SK-MEL-5 (cell line): ENCODE results near the gene LCNL1. TPM values are rescaled to one million over a fixed set of nuclear protein-coding genes. Genes with fewer than 3 reads are reported as not detected.

Experiments
- DNase-seq: peaks from one replicate; pipeline ENCODE4 v3.0.0-alpha.2; 2016; ENCODE audit warnings: low read depth, low spot score
- in situ Hi-C: cut with HindIII; loops from 2 replicates; pipeline ENCODE4 v1.10.0; 2016; ENCODE audit warnings: low sequenced_read_pairs, high pct_unique_total_duplicates, low pct_unique_long_range_greater_than_20kb
- total RNA-seq: library from RNA; depleted of rRNA; stranded (reverse); fragments of >200 nt; shearing (Covaris generic); gene quantifications from 2 replicates; pipeline ENCODE4 v1.2.3, GENCODE V29; 2014

The LCNL1 gene
- total RNA-seq, 1 experiment from 2014 or later: not detected

DNA sequence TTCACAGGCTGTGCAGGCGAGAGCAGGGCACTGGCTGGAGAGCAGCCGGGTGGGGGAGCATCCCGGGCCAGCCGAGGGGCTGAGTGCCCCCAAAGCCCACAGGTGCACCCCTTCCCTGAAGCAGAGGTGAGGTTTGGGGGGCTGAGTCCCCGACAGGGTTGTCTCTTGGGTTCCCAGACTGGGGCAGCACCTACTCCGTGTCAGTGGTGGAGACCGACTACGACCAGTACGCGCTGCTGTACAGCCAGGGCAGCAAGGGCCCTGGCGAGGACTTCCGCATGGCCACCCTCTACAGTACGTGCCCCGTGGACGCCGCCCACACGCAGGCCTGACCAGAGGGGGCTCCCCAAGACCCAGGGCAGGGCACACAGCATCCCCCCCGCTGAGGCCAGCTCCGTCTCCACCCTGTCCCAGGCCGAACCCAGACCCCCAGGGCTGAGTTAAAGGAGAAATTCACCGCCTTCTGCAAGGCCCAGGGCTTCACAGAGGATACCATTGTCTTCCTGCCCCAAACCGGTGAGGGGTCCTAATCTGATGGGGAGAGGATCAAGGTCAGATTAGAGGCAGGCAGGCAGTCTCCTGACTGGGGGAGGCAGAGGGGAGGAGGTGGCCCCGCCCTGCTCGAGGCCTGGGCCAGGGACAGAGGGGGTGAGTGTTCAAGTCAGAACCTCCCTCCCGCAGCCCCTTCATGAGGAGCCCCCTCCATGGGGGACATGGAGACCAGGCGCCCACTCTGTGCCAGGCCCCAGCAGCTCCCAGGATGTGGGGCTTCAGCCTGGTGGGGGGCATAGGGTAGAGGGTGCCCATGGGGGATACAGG is 2.8 kb upstream of the LCNL1 start:
- no peak for DNase-seq
- in situ Hi-C loops: no loop called here

DNA sequence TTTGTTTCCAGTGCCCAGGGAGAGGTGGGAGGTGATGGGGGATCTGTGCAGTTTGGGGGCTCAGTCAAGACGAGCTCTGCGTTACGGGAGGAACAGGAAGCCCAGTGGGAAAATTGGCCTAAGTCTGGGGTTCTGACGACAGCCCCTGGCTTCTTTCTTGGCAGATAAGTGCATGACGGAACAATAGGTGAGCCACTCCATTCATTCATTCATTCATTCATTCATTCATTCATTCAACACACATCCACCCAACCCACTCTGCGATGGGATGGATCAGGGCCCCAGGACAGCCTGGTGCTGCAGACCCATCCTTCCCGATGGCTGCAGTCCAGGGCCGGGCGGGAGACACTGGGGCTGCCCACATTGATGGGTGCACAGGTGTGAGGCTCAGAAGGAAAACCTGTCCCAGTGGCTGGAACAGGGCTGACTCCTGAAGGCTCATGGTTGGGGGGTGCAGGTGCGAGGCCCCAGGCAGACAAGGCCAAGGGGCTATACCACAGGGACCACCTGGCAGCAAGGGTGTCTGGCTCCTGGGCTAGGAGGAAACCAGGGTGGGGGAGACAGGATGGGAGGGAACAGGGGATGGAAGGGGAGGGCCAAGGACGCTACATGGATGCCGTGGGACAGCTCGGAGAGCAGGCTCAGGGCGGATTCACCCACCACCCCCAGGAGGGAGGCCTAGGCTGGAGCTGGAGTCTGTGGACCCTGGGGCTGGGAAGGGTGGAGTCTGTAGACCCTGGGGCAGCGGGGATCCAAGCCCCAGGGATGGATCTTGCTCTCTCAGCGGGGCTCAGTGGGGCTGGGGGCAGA is 1.9 kb upstream of the LCNL1 start:
- no peak for DNase-seq
- in situ Hi-C loops: no loop called here

DNA sequence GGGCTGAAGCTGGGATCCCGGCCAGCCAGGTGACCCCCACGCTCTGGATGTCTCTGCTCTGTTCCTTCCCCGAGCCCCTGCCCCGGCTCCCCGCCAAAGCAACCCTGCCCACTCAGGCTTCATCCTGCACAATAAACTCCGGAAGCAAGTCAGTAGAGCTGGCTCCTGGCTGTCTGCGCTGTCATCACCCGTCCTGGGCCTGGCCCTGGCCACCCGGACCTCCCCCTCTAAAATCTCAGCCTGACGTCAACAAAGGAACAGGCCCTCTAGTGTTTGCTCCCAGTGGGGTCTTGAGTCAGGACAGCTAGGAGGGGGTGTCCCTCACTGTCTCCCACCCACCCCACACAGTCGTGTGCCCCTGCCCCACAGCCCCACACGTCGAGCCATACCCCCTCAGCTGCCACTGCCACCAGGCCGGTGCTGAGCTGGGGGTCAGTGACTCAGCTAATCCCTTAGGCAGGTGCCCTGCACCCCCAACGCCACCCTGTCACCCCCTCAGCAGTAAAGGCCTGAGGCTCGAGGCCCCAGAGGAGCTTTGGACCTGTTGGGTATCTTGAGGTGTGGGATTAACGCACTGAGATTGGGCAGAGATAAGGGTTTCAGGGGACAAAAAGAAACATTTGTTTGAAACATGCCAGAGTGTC is 1.1 kb upstream of the LCNL1 start:
- DNase-seq: no peak
- in situ Hi-C loops: no loop called here

DNA sequence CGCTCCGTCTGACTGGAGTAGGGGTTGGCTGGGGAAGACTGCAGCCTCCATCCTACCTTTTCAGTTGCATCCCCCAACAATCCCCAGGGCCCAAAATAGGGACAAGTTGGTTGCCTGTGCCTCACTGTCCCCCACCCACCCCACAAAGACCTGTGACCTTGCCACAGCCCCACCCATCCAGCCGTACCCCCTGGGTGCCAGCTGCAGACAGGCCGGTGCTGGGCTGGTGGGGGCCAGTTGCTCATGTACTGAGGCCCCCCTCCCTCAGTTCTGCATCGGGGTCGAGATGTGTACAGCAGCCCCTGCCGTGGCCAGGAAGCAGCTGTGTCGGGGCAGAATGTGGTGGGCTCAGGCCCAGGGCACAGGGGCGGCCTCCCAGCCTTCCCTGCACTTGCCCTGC is 374 bp downstream of the LCNL1 start:
- in situ Hi-C loops: no loop called here
- no peak for DNase-seq

DNA sequence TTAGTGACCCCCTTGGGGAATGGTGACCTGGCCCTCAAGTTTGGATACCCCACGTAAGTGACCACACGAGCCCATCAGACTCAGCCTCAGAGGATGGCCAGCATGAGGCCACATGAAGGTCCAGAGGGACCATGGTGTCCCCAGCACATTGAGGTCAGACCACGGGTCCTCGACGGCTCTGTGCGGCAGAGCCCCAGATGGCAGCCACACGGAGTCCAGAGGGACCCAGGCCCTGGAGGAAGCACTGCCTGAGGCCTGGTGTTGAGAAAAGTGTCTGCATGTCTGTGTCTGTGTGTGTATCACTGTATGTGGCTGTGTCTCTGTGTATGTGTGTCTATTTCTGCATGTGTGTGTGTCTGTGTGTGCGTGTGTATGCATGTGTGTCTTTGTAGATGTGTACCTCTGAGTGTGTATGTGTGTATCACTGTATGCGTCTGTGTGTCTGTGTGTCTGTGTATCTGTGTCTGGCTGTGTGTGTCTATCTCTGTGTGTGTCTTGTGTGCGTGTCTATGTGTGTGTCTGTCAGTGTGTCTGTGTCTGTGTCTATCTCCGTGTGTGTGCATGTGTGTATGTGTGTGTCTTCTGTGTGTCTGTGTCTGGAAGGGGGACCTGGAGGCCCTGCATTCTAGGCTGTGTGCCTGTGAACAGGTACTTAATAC is 992 bp downstream of the LCNL1 start:
- in situ Hi-C loops: no loop called here

DNA sequence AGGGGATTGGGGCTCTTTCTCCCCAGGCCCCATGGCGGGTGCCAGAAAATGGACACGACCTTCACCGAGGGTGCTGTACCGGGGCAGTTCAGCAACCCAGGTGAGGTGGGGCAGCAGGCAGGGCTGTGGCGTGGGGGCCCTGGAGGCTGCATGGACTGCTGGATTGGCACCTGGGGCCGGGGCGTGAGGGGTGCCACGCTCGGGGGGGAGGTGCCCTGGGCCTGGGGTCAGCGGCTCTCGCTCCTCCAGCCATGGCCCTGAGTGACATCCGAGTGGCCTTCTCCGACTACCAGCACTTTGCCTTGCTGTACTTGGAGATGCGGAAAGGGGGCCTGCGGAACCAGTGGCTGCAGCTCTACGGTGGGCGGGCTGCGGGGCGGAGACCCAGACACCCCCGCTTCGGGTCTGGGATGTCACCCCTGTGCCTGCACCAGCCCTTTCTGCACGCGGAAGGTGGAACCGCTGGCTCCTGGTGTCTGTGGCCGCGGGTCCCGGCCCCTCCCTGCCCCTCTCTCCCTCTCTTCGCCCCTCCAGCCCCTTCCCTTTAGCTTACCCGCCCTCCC is 1.8 kb downstream of the LCNL1 start:
- in situ Hi-C loops: no loop called here
- no peak for DNase-seq

More for the DNA sequence above, 992 bp downstream of the LCNL1 start:
- DNase-seq: no peak

DNA sequence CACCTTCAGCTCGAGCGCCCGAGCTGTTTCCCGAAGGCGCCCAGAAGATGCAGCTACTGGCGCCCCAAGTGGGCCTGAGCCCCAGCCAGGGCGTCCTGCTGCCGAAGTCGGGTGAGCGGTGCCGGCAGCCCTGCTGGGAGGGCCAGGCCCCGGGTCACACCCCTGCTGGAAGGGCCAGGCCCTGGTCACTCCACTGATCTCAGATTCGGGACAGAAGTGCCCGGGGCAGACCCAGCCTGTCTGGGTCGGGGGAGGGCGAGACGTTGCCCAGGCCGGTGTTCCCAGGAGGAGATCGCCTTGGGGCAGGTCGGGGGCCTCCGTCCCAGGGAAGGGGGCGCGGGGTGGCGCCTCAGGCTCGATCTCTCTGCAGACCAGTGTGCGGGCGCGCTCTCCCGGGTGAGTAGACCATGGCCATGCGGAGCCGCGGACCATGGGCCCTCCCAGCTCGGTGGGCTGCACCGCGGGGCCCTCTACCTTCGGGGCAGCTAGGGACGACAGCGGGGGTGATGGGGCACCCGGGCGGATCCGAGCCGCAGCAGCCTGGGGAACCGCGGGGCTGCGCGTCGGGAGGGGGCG is 2.3 kb downstream of the LCNL1 start:
- in situ Hi-C loops: no loop called here

DNA sequence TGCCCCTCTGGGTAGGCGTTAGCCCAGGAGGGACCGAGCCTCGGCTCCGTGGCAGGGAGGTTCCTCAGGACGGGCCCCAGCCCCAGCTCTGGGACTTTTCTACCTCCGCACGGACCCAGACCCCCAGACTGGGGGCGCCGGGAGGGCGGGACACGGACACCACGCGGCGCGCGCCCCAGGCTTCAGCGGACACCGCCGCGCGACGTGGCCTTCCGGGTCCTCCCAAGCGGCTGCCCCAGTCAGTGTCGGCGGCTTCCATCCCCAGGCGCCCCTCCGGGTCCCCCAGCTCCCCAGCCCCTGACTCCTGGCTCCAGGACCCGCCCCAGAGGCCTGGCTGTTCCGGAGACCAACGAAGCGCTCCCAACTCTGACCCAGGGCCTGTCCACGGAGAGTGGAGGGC is 3.1 kb downstream of the LCNL1 start:
- in situ Hi-C loops: no loop called here
- DNase-seq: no peak

More for the DNA sequence above, 2.3 kb downstream of the LCNL1 start:
- DNase-seq: no peak

DNA sequence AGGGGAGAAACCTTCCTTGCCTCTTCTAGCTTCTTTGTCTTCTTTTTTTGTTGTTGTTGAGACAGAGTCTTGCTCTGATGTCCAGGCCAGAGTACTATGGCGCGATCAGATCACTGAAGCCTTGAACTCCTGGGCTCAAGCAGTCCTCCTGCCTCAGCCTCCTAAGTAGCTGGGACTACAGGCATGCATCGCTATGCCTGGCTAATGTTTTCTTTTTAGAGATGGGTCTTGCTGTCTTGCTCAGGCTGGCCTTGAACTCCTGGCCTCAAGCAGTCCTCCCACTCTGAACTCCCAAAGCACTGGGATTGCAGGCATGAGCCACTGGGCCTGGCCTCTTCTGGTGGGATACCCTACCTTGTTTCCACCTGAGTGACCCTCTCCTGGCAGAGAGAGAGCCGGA is 6.1 kb downstream of the LCNL1 start:
- DNase-seq: no peak
- in situ Hi-C loops: no loop called here

DNA sequence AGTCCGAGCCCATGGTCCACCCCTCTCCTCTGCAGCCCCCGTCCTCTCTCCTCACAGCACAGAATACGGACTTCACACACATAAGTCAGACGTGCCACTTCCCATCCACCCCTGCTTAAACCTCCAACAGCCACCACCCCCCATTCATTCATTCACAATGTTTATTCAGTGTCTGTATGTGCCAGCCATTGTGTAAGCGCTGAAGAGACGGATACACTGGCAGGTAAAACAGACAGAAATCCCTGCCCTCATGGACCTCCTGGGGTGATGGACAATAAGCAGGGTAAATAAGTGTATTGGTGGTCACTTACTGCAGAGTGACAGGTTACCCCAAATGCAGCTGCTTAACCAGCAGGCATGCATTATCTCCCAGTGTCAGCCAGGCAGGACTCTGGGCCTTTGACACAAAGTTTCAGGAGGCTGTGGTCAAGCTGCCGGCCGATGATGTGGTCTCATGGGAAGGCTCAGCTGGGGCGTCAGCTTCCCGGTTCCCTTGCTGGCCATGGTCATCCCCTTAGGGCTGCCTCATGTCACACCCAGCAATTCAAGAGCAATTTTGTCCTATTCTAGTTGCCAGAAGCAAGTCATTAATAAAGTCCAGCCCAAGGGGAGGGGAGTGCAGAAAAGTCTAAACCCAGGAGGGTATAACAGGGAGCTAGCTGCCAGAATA is 7.6 kb downstream of the LCNL1 start:
- DNase-seq: no peak
- in situ Hi-C loops: no loop called here

DNA sequence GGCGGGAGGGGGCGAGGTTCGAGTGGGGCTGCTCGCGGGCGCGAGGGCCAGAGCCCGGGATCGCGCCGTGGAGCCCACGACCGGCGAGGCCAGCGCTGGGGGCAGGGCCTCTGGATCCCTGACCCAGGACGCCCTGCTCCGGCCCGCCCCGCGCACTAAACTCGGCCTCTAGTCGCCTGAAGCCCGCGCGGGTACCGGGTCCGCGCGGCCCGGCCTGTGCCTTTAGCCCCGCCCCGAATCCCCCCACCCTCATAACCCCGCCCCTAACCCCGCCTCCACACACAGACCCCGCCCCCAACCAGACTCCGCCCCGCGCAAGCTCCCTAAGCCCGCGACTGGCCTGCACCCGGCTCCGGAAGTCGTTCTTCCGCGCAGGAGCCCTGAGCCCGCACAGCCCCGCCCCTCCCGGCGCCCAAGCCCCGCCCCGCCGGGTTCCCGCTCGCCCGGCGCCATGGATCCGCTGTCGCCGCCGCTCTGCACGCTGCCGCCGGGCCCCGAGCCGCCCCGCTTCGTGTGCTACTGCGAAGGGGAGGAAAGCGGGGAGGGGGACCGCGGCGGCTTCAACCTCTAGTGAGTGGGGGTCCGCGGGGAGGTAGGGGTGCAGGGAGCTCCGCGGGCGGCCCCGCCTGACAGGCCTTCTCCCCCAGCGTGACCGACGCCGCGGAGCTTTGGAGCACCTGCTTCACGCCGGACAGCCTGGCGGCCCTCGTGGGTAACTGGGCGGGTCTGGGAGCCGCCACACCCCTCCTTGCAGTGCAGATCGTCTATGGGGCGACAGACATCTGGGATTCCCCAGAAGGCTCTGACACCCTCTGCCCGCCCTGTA is 9.4 kb downstream of the LCNL1 start, which contains the start of gene PAXX:
PAXX (plus strand) TSS at position 430 of the 826 bp plus-strand sequence; CDS start at position 452, 22 bp downstream.
- in situ Hi-C loops: no loop called here
- peak; percentile 90 for DNase-seq

DNA sequence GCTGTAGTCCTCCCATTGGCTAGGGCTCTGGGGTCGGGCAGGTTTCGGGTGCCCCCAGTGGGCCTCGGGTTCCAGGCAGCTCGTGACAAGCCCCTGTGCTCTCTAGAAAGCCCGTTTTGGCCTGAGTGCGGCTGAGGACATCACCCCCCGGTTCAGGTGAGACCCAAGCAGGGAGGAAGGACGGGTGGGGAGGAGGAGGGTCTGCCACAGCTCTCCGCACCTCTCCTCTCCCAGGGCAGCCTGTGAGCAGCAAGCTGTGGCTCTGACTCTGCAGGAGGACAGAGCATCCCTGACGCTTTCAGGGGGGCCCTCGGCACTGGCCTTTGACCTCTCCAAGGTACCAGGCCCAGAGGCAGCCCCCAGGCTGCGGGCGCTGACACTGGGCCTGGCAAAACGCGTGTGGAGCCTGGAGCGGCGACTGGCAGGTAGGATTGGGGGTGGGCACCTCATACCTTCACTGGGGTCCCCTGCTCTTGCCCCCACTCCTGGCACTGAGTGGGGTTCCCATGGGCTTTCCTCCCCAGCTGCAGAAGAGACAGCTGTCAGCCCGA is 10.1 kb downstream of the LCNL1 start:
- no peak for DNase-seq
- in situ Hi-C loops: no loop called here

DNA sequence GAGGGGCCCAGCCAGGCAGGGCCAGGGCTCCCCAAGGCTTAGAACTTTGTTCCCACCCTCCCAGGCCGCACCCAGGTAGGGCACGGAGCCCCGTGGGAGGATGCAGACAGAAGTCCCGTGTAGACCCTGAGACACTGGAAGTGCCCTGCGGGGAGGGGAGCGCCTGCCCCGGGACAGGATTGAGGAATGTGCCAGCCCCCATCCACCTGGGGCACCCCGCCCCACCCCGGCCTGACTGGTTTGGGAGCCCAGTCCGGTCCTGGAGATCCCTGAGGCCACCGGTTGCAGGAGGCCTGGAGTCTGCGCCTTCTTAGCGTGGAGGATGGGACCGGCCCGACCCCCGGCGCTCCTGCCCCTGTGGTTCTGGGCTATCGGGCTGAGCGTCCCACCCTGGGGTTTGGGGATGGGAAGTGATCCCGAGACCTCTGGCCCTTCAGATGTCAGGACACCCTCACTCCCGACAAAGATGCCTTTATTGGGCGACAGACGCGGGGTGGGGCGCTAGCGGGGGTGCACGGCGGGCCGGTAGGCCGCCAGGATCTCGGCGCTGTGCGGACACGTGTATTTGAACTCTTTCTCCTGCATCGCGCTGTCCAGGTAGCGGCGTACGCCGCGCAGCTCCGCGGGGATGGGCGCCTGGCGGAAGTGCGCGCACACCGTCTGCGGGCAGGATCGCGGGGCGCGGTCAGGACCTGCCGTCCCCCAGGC is 11.5 kb downstream of the LCNL1 start:
- in situ Hi-C loops: no loop called here
- DNase-seq: no peak

DNA sequence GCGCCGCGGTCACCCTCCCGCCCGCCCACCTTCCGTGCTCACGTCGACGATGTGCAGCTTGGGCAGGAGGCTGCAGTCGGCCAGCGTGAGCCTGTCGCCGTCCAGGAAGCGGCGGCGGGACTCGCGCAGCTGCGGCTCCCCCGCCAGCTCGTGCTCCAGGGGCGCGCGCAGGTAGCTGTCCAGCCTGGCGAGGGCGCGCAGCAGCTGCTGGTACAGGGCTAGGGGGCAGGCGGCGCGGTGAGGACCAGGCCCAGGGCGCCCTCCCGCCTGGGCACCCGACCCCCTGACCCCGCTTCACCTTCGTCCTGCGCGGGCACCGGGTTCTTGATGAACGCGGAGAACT is 12.1 kb downstream of the LCNL1 start:
- in situ Hi-C loops: no loop called here
- no peak for DNase-seq

DNA sequence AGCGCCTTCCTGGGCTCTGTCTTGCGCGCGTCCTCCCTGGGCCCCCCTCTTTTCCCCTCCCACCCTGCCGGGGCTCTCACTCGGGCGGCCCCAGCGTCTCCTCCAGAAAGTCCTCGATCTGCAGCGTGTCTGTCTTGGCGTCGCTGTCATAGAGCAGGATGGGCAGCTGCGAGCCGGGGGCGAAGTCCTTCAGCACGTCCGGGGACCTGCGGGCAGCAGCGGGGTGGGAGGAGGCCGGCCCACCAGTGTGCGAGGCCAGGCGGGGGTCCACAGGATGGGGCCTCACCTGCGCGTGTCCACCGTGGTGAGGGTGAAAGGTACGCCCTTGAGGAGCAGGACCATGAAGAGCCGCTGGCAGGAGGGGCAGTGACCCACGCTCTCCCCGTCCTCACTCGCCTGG is 12.6 kb downstream of the LCNL1 start:
- no peak for DNase-seq

More for the DNA sequence above, 12.6 kb downstream of the LCNL1 start:
- in situ Hi-C loops: no loop called here
